ENCODE data around the gene CWC15.

GRCh38 chr11:94968334-94968958 is 4.9 kb downstream of the CWC15 start:
- TF ChIP-seq CTCF (IDR thresholded peaks at IDR 0.05; ENCODE audit: insufficient read depth, low read length, poor library complexity, severe bottlenecking) (peak; percentile 34), EZH2phosphoT487 (conservative IDR thresholded peaks at IDR 0.05; ENCODE audit: low read length) (no peak)
